K562 (cell line): ENCODE data around the gene PRTFDC1. TPM values are rescaled to one million over a fixed set of nuclear protein-coding genes. Genes with fewer than 3 reads are reported as not detected.

Experiments
- ATAC-seq: fragments of 200-7000 bp; cut with Tn5 transposase; 3 replicates; pipeline ENCODE4 v1.9.1; 2020; ENCODE audit warnings: moderate library complexity
- BruUV-seq: library from RNA; stranded (reverse); fragments of 400-500 nt; replicated peaks from 2 replicates; lab custom pipeline; 2021; lab: Mats Ljungman, UMichigan
- CTCF ChIA-PET: fragments of 300-600 bp; formaldehyde crosslinking; extraction: SDS; loops from one replicate; lab custom pipeline; 2021; ENCODE audit warnings: low intra/inter-chr PET ratio; lab: Yijun Ruan, JAX
- POLR2A ChIA-PET: fragments of 300-600, 350-650 bp; sonication (Branson Sonifier 250); formaldehyde crosslinking; extraction: SDS; loops from one replicate; lab custom pipeline; 2021; ENCODE audit warnings: antibody characterized with exemption, inconsistent platforms; lab: Yijun Ruan, JAX
- DNase-seq, 4 experiments: peaks; one replicate each; pipeline versions ENCODE4 v3.0.0 to v3.0.0-alpha.2; 2011 to 2018; ENCODE audit warnings: low spot score in 3 of 4, mixed read lengths in 3 of 4; ENCODE audit errors: extremely low read depth in 1 of 4
- FAIRE-seq: peaks from 2 replicates; lab custom pipeline; 2011; peaks lifted over from hg19 to GRCh38; lab: Jason Lieb, UNC
- H2AFZ ChIP-seq: 2 replicates; pipeline ENCODE4 v1.6.0; 2011; ENCODE audit warnings: low read depth, low read length, control low read depth, inconsistent platforms
- H3K27ac ChIP-seq: fragments of 200-600 bp; 3 replicates; pipeline ENCODE4 v1.8.0; 2011; ENCODE audit warnings: low read depth, mild to moderate bottlenecking, control low read depth, inconsistent platforms, low read length, moderate library complexity, mixed read lengths; ENCODE audit errors: extremely low read depth
- H3K27me3 ChIP-seq, 2 experiments: fragments of 300-600 bp in 1 of 2; 2 replicates in 1 of 2; 3 replicates in 1 of 2; pipeline versions ENCODE4 v1.6.0 to v1.8.0; 2011; ENCODE audit warnings: inconsistent platforms in 2 of 2, low read length in 2 of 2, mild to moderate bottlenecking in 1 of 2, mixed read lengths in 1 of 2, moderate library complexity in 1 of 2; ENCODE audit not compliant: control insufficient read depth in 2 of 2, insufficient read depth in 2 of 2
- H3K36me3 ChIP-seq: fragments of 300-600 bp; 3 replicates; pipeline ENCODE4 v1.8.0; 2011; ENCODE audit warnings: mild to moderate bottlenecking, low read length, inconsistent platforms; ENCODE audit not compliant: control insufficient read depth, insufficient read depth
- H3K4me1 ChIP-seq, 2 experiments: fragments of 200-600 bp in 1 of 2; replicated peaks in 1 of 2; 2 replicates in 1 of 2; 3 replicates in 1 of 2; pipeline versions ENCODE4 v1.5.1 to v1.8.0; 2011; ENCODE audit warnings: inconsistent platforms in 2 of 2, low read length in 2 of 2, mild to moderate bottlenecking in 1 of 2, mixed read lengths in 1 of 2, moderate library complexity in 1 of 2; ENCODE audit not compliant: control insufficient read depth in 2 of 2, insufficient read depth in 2 of 2
- H3K4me2 ChIP-seq: 2 replicates; pipeline ENCODE4 v1.6.1; 2011; ENCODE audit warnings: low read length, control low read depth, inconsistent platforms, mixed read lengths; ENCODE audit not compliant: insufficient read depth
- H3K4me3 ChIP-seq: fragments of 200-600 bp; sonication (generic), shearing (Covaris generic); 2 replicates; pipeline ENCODE4 v1.5.1; 2016; ENCODE audit warnings: control low read depth, inconsistent platforms
- H3K79me2 ChIP-seq: fragments of 200-600 bp; 3 replicates; pipeline ENCODE4 v1.8.0; 2011; ENCODE audit warnings: low read length, inconsistent platforms; ENCODE audit not compliant: control insufficient read depth, insufficient read depth
- H3K9ac ChIP-seq, 2 experiments: 2 replicates each; pipeline versions ENCODE4 v1.6.0 to v1.6.1; 2011; ENCODE audit warnings: low read depth in 2 of 2, low read length in 2 of 2, control low read depth in 1 of 2, inconsistent platforms in 1 of 2, mild to moderate bottlenecking in 1 of 2, mixed read lengths in 1 of 2; ENCODE audit not compliant: insufficient read depth in 1 of 2
- H3K9me1 ChIP-seq: one replicate; pipeline ENCODE4 v1.6.0; 2011; ENCODE audit warnings: inconsistent platforms, mild to moderate bottlenecking, low read length, moderate library complexity; ENCODE audit not compliant: control insufficient read depth, insufficient read depth
- H3K9me3 ChIP-seq: replicated peaks from 2 replicates; pipeline ENCODE4 v1.5.1; 2011; ENCODE audit warnings: low read depth, low read length, inconsistent platforms; ENCODE audit not compliant: control insufficient read depth, insufficient read depth
- H4K20me1 ChIP-seq: replicated peaks from 2 replicates; pipeline ENCODE4 v1.6.1; 2011; ENCODE audit warnings: low read length, inconsistent platforms, mixed read lengths; ENCODE audit not compliant: control insufficient read depth, insufficient read depth
- CBX2 ChIP-seq: fragments of 200-600 bp; sonication (generic); IDR thresholded peaks from one replicate; pipeline ENCODE4 v1.6.1; 2012; ENCODE audit warnings: mild to moderate bottlenecking, low read length, inconsistent platforms; ENCODE audit not compliant: insufficient read depth, poor library complexity, severe bottlenecking
- ELF1 ChIP-seq: fragments of 200-800 bp; sonication (Bioruptor generic); IDR thresholded peaks from 2 replicates; pipeline ENCODE4 v1.6.1; 2016; ENCODE audit warnings: missing genetic modification characterization, missing compliant biosample characterization
- HNRNPUL1 ChIP-seq: fragments of 200-400 bp; formaldehyde crosslinking; IDR thresholded peaks from 2 replicates; pipeline ENCODE4 v1.6.1; 2017; ENCODE audit warnings: low read length
- HSF4 ChIP-seq: fragments of 250-450 bp; sonication (Bioruptor Pico); IDR thresholded peaks from 2 replicates; pipeline ENCODE4 v2.1.2; 2022; ENCODE audit warnings: mild to moderate bottlenecking, moderate library complexity, borderline replicate concordance
- MAFG ChIP-seq: fragments of 450-650 bp; conservative IDR thresholded peaks from 2 replicates; pipeline ENCODE4 v1.6.1; 2016; ENCODE audit warnings: missing genetic modification characterization, missing compliant biosample characterization
- NFIX ChIP-seq: fragments of 250-450 bp; sonication (Bioruptor Pico); IDR thresholded peaks from 2 replicates; pipeline ENCODE4 v1.4.0; 2020; ENCODE audit warnings: low read depth, mild to moderate bottlenecking, moderate library complexity
- SNRNP70 ChIP-seq: fragments of 200-400 bp; formaldehyde crosslinking; optimal IDR thresholded peaks from 2 replicates; pipeline ENCODE3; 2017; ENCODE audit warnings: low read depth, low read length
- TCF7 ChIP-seq: sonication (generic); IDR thresholded peaks from 2 replicates; pipeline ENCODE4 v1.6.1; 2016; ENCODE audit warnings: antibody characterized with exemption, borderline replicate concordance
- ZBTB7A ChIP-seq: IDR thresholded peaks from 2 replicates; pipeline ENCODE4 v1.6.1; 2011; ENCODE audit warnings: low read depth, mild to moderate bottlenecking, low read length, moderate library complexity, borderline replicate concordance; ENCODE audit not compliant: control insufficient read depth
- ZNF184 ChIP-seq: sonication (generic); formaldehyde crosslinking; IDR thresholded peaks from 2 replicates; pipeline ENCODE4 v1.5.0; 2020; ENCODE audit warnings: missing genetic modification reagents
- ZNF217 ChIP-seq: sonication (generic); formaldehyde crosslinking; IDR thresholded peaks from 2 replicates; pipeline ENCODE4 v1.8.0; 2022; ENCODE audit warnings: mild to moderate bottlenecking, missing genetic modification reagents
- ZNF347 ChIP-seq: fragments of 450-650 bp; formaldehyde crosslinking; IDR thresholded peaks from 2 replicates; pipeline ENCODE4 v1.4.0; 2020; ENCODE audit warnings: low read depth, mild to moderate bottlenecking, moderate library complexity
- WGBS: fragments of 100-300 bp; shearing (Covaris generic); methylation state at CpG from one replicate; pipeline ENCODE4 v1.1.6; 2016; ENCODE audit warnings: low coverage, mixed read lengths; ENCODE audit not compliant: insufficient coverage; ENCODE audit errors: missing lambda C conversion rate; 5-methylcytosine and 5-hydroxymethylcytosine counted together
- in situ Hi-C: fragments of 300-500 bp; cut with MboI; formaldehyde crosslinking; loops from 4 replicates; pipeline ENCODE4 v1.15.0; 2018; ENCODE audit warnings: inconsistent platforms, mixed read lengths
- intact Hi-C: fragments of 100-400 bp; cut with micrococcal nuclease; formaldehyde crosslinking; loops from 2 replicates; pipeline ENCODE4 v1.14.2; 2022
- polyA plus RNA-seq, 8 experiments: library from polyadenylated mRNA; depleted of rRNA in 4 of 8; stranded (reverse) in 5 of 8; unstranded in 3 of 8; fragments of >200 nt; fragmentation: Nextera tagmentation in 2 of 8; fragmentation: Illumina TruSeq in 1 of 8; extraction: Ambion mirVana in 2 of 8; extraction: Trizol in 1 of 8; gene quantifications; 2 replicates each; pipeline versions ENCODE4 v1.2.1 to v1.2.3, GENCODE V29; 2011 to 2014; ENCODE audit warnings: inconsistent platforms in 1 of 8, missing spikeins in 1 of 8
- total RNA-seq, 7 experiments: library from RNA; depleted of rRNA in 6 of 7; stranded (reverse); fragments of >200 nt in 6 of 7; fragmentation: Illumina TruSeq in 2 of 7; extraction: Trizol in 2 of 7; gene quantifications; 2 replicates each; pipeline versions ENCODE4 v1.2.1 to v1.2.3, GENCODE V29; 2011 to 2021; ENCODE audit warnings: low replicate concordance in 1 of 7
- TF ChIP-seq, protein P1 (sequence below): fragments of 150-350 bp; conservative IDR thresholded peaks from 2 replicates; pipeline ENCODE4 v1.6.1; 2014; ENCODE audit warnings: low read length
- TF ChIP-seq, protein P2 (sequence below): fragments of 250-450 bp; sonication (Bioruptor Pico); IDR thresholded peaks from 2 replicates; pipeline ENCODE4 v1.4.0; 2020; ENCODE audit warnings: mild to moderate bottlenecking, moderate library complexity, borderline replicate concordance
- TF ChIP-seq, protein P3 (sequence below): fragments of 450-650 bp; IDR thresholded peaks from 2 replicates; pipeline ENCODE4 v1.6.1; 2016

PRTFDC1 gene
- total and polyA plus RNA-seq, 9 of the 15 experiments (the other 6 are each of a cell fraction or from before 2014, with no cell fraction given): 7.0 to 27.6 (median 10.0) TPM

DNA sequence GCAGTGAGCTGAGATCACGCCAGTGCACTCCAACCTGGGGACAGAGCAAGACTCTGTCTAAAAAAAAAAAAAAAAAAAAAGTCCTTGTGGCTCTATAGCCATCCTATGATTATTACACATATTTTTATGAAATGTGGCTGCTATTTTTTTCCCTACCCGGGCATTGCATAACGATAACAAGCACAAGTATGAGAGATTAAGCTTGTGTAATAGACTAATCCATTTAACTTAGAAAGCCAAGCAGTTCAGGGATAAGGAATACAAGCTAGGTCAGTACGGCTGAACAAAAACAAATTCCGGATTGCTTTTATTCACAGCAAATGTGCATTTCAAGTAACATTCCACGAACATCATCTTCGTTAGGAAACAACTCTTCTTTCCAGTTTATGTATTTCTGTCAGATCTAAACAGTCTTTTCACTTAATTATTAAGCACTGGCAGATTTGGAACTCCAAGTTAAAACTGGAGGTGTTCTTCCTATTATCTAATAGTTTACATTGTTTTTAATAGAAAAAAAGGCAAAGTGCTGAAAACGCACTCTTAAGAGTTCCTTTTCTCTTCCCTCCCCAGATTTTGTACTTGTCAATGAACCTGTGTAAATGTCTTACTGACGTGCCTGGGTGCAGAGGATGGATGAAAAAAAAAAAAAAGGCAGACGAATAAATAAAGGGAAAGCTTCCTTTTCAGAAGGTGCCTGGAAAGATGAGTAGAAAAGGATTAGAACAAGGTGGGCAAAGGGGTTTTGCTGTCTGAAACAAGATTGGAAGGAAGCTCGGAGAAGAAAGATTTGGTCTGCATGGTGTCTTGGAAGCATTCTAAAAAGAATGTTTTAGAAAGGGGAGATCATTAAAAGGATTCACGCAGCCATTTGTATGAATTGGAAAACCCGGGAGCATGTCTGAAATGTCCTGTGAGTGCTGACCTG, 81.1 kb downstream of the PRTFDC1 start:
- peaks cover 2 to 31% of the 10 kb centered on the region in 2 experiments for H3K4me1 ChIP-seq
- in situ Hi-C loops (no loop called here), intact Hi-C loops (no loop called here)
- H3K9me1 ChIP-seq: no peaks in the 10 kb centered on the region
- BruUV-seq: no TSS peak
- no peak for TF ChIP-seq CBX2
- no peak for TF ChIP-seq ZNF347
- no peak for TF ChIP-seq HSF4 (CRISPR knock-in tag)
- no peak for TF ChIP-seq ZBTB7A
- no peak for TF ChIP-seq ZNF184 (CRISPR knock-in tag)
- TF ChIP-seq ELF1 (tag): no peak
- TF ChIP-seq, protein P1, sequence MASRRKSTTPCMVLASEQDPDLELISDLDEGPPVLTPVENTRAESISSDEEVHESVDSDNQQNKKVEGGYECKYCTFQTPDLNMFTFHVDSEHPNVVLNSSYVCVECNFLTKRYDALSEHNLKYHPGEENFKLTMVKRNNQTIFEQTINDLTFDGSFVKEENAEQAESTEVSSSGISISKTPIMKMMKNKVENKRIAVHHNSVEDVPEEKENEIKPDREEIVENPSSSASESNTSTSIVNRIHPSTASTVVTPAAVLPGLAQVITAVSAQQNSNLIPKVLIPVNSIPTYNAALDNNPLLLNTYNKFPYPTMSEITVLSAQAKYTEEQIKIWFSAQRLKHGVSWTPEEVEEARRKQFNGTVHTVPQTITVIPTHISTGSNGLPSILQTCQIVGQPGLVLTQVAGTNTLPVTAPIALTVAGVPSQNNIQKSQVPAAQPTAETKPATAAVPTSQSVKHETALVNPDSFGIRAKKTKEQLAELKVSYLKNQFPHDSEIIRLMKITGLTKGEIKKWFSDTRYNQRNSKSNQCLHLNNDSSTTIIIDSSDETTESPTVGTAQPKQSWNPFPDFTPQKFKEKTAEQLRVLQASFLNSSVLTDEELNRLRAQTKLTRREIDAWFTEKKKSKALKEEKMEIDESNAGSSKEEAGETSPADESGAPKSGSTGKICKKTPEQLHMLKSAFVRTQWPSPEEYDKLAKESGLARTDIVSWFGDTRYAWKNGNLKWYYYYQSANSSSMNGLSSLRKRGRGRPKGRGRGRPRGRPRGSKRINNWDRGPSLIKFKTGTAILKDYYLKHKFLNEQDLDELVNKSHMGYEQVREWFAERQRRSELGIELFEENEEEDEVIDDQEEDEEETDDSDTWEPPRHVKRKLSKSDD: no peak
- TF ChIP-seq TCF7: no peak
- TF ChIP-seq, protein P2, sequence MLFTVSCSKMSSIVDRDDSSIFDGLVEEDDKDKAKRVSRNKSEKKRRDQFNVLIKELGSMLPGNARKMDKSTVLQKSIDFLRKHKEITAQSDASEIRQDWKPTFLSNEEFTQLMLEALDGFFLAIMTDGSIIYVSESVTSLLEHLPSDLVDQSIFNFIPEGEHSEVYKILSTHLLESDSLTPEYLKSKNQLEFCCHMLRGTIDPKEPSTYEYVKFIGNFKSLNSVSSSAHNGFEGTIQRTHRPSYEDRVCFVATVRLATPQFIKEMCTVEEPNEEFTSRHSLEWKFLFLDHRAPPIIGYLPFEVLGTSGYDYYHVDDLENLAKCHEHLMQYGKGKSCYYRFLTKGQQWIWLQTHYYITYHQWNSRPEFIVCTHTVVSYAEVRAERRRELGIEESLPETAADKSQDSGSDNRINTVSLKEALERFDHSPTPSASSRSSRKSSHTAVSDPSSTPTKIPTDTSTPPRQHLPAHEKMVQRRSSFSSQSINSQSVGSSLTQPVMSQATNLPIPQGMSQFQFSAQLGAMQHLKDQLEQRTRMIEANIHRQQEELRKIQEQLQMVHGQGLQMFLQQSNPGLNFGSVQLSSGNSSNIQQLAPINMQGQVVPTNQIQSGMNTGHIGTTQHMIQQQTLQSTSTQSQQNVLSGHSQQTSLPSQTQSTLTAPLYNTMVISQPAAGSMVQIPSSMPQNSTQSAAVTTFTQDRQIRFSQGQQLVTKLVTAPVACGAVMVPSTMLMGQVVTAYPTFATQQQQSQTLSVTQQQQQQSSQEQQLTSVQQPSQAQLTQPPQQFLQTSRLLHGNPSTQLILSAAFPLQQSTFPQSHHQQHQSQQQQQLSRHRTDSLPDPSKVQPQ (CRISPR knock-in tag): no peak
- no peak for TF ChIP-seq NFIX (CRISPR knock-in tag)
- TF ChIP-seq, protein P3, sequence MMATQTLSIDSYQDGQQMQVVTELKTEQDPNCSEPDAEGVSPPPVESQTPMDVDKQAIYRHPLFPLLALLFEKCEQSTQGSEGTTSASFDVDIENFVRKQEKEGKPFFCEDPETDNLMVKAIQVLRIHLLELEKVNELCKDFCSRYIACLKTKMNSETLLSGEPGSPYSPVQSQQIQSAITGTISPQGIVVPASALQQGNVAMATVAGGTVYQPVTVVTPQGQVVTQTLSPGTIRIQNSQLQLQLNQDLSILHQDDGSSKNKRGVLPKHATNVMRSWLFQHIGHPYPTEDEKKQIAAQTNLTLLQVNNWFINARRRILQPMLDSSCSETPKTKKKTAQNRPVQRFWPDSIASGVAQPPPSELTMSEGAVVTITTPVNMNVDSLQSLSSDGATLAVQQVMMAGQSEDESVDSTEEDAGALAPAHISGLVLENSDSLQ: no peak
- no peak for TF ChIP-seq HNRNPUL1
- no peak for TF ChIP-seq MAFG (tag)
- no peak for TF ChIP-seq SNRNP70
- no peak for TF ChIP-seq ZNF217 (CRISPR knock-in tag)
- peaks cover 4% of the 10 kb centered on the region for H3K9me3 ChIP-seq
- no peak overlapping the region for H3K27ac ChIP-seq
- no peak for FAIRE-seq
- no peaks in the 10 kb centered on the region for H3K27me3 ChIP-seq
- ChIA-PET CTCF (no interaction called here), POLR2A (interaction anchor here (1.2 to 1.4 kb wide), 2 partner anchors 8 to 67 kb away, joined by 3 read pairs; no protein-coding TSS in a partner anchor)
- peak overlapping the region; percentile 75; the same call in 1 of the 2 replicates for H2AFZ ChIP-seq
- DNase-seq: no peak
- no peaks in the 10 kb centered on the region for H3K79me2 ChIP-seq
- WGBS: 62% methylated on average over 12 of the region's 13 CpGs
- no peak for ATAC-seq
- no peaks in the 10 kb centered on the region; the same call in 2 of the 3 replicates for H3K36me3 ChIP-seq
- H3K4me3 ChIP-seq: no peak overlapping the region
- no peak overlapping the region for H3K9ac ChIP-seq
- no peaks in the 10 kb centered on the region for H4K20me1 ChIP-seq
- H3K4me2 ChIP-seq: no peak overlapping the region
